ENCODE measurements around the gene FOXC2. TPM values are rescaled to one million over a fixed set of nuclear protein-coding genes. Genes with fewer than 3 reads are reported as not detected.
"Not testable (repeated sequence)": the region's sequence is repeated elsewhere in the genome, so short reads cannot be mapped to it uniquely, and the experiment has no call there.

The FOXC2 gene
- total RNA-seq, 1 donor from 2014 or later = not detected

- no peak overlapping the region for H3K27ac Mint-ChIP-seq (ENCODE audit: unreplicated experiment)
- no peak for DNase-seq
- peaks cover 11% of the 10 kb centered on the region for H3K27me3 Mint-ChIP-seq (ENCODE audit: unreplicated experiment)
These were observed 17.5 kb downstream of the FOXC2 start for GRCh38 chr16:86584071-86584685.

GRCh38 chr16:86584726-86585721 is 18.4 kb downstream of the FOXC2 start:
- no peak overlapping the region for H3K27ac Mint-ChIP-seq (ENCODE audit: unreplicated experiment)
- no peak for TF ChIP-seq CTCF (IDR thresholded peaks at IDR 0.05; ENCODE audit: partially characterized antibody, unreplicated experiment)
- H3K27me3 Mint-ChIP-seq (ENCODE audit: unreplicated experiment) = peaks cover 8% of the 10 kb centered on the region
- no peaks in the 10 kb centered on the region for H3K9me3 Mint-ChIP-seq (ENCODE audit: unreplicated experiment)
- no peak for DNase-seq
- no peaks in the 10 kb centered on the region for H3K36me3 Mint-ChIP-seq (ENCODE audit: unreplicated experiment)
- H3K4me1 Mint-ChIP-seq (ENCODE audit: low read depth, unreplicated experiment) = no peaks in the 10 kb centered on the region
- H3K4me3 Mint-ChIP-seq (ENCODE audit: unreplicated experiment) = no peak overlapping the region

More at GRCh38 chr16:86584071-86584685, 17.5 kb downstream of the FOXC2 start:
- Mint-ChIP-seq H3K36me3 (ENCODE audit: unreplicated experiment) (no peaks in the 10 kb centered on the region), H3K9me3 (ENCODE audit: unreplicated experiment) (no peaks in the 10 kb centered on the region), H3K4me3 (ENCODE audit: unreplicated experiment) (no peak overlapping the region), H3K4me1 (ENCODE audit: low read depth, unreplicated experiment) (no peaks in the 10 kb centered on the region)
- TF ChIP-seq CTCF (IDR thresholded peaks at IDR 0.05; ENCODE audit: partially characterized antibody, unreplicated experiment) = no peak

GRCh38 chr16:86585821-86586611 is 19.4 kb downstream of the FOXC2 start:
- H3K4me1 Mint-ChIP-seq (ENCODE audit: low read depth, unreplicated experiment) = no peaks in the 10 kb centered on the region
- no peak overlapping the region for H3K4me3 Mint-ChIP-seq (ENCODE audit: unreplicated experiment)
- no peak overlapping the region for H3K27ac Mint-ChIP-seq (ENCODE audit: unreplicated experiment)
- H3K9me3 Mint-ChIP-seq (ENCODE audit: unreplicated experiment) = no peaks in the 10 kb centered on the region
- H3K27me3 Mint-ChIP-seq (ENCODE audit: unreplicated experiment) = peaks cover 4% of the 10 kb centered on the region
- no peak for DNase-seq
- TF ChIP-seq CTCF (IDR thresholded peaks at IDR 0.05; ENCODE audit: partially characterized antibody, unreplicated experiment) = no peak
- H3K36me3 Mint-ChIP-seq (ENCODE audit: unreplicated experiment) = peaks cover under 1% of the 10 kb centered on the region

- no peaks in the 10 kb centered on the region for H3K4me1 Mint-ChIP-seq (ENCODE audit: low read depth, unreplicated experiment)
- H3K27me3 Mint-ChIP-seq (ENCODE audit: unreplicated experiment) = peaks cover 4% of the 10 kb centered on the region
- TF ChIP-seq CTCF (IDR thresholded peaks at IDR 0.05; ENCODE audit: partially characterized antibody, unreplicated experiment) = no peak
- H3K36me3 Mint-ChIP-seq (ENCODE audit: unreplicated experiment) = peaks cover 6% of the 10 kb centered on the region
- H3K9me3 Mint-ChIP-seq (ENCODE audit: unreplicated experiment) = no peaks in the 10 kb centered on the region
- H3K27ac Mint-ChIP-seq (ENCODE audit: unreplicated experiment) = no peak overlapping the region
- no peak overlapping the region for H3K4me3 Mint-ChIP-seq (ENCODE audit: unreplicated experiment)
- no peak for DNase-seq
These were observed 20.9 kb downstream of the FOXC2 start for GRCh38 chr16:86587487-86587886.

GRCh38 chr16:86587955-86588354 is 21.3 kb downstream of the FOXC2 start:
- not testable (repeated sequence) for H3K27me3 Mint-ChIP-seq (ENCODE audit: unreplicated experiment); H3K4me3 Mint-ChIP-seq (ENCODE audit: unreplicated experiment); H3K4me1 Mint-ChIP-seq (ENCODE audit: low read depth, unreplicated experiment); DNase-seq; H3K36me3 Mint-ChIP-seq (ENCODE audit: unreplicated experiment); H3K9me3 Mint-ChIP-seq (ENCODE audit: unreplicated experiment); H3K27ac Mint-ChIP-seq (ENCODE audit: unreplicated experiment)
